Suprapubic skin (tissue), 4 donors: Measurements from ENCODE around the gene PRM2.

ENCODE experiments used
- EP300 ChIP-seq: sonication (generic); formaldehyde crosslinking; IDR thresholded peaks from one replicate; pipeline ENCODE4 v1.6.1; 2017; ENCODE audit warnings: antibody characterized with exemption
- POLR2A ChIP-seq, 2 donors: fragments of 450-650 bp; IDR thresholded peaks; one replicate each; pipeline ENCODE4 v1.6.1; 2017; ENCODE audit warnings: antibody characterized with exemption in 2 of 2, mild to moderate bottlenecking in 2 of 2, moderate library complexity in 2 of 2
- POLR2AphosphoS5 ChIP-seq, 3 donors: sonication (generic); formaldehyde crosslinking; IDR thresholded peaks; one replicate each; pipeline ENCODE4 v1.6.1; 2017; ENCODE audit warnings: antibody characterized with exemption in 3 of 3
- TF ChIP-seq, protein P1 (sequence below), 2 donors: fragments of 200-600 bp in 1 of 2; fragments of 450-650 bp in 1 of 2; sonication (generic) in 1 of 2; IDR thresholded peaks; one replicate each; pipeline ENCODE4 v1.5.1; 2016 to 2019; ENCODE audit warnings: antibody characterized with exemption in 2 of 2, mild to moderate bottlenecking in 1 of 2, moderate library complexity in 1 of 2

- TF ChIP-seq, protein P1, sequence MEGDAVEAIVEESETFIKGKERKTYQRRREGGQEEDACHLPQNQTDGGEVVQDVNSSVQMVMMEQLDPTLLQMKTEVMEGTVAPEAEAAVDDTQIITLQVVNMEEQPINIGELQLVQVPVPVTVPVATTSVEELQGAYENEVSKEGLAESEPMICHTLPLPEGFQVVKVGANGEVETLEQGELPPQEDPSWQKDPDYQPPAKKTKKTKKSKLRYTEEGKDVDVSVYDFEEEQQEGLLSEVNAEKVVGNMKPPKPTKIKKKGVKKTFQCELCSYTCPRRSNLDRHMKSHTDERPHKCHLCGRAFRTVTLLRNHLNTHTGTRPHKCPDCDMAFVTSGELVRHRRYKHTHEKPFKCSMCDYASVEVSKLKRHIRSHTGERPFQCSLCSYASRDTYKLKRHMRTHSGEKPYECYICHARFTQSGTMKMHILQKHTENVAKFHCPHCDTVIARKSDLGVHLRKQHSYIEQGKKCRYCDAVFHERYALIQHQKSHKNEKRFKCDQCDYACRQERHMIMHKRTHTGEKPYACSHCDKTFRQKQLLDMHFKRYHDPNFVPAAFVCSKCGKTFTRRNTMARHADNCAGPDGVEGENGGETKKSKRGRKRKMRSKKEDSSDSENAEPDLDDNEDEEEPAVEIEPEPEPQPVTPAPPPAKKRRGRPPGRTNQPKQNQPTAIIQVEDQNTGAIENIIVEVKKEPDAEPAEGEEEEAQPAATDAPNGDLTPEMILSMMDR (IDR thresholded peaks at IDR 0.05) = no peak
- TF ChIP-seq POLR2AphosphoS5 (IDR thresholded peaks at IDR 0.05) = no peak
- TF ChIP-seq POLR2A (IDR thresholded peaks at IDR 0.05) = no peak
- TF ChIP-seq EP300 = no peak
Measured at GRCh38 chr16:11325404-11326083, 49.3 kb upstream of the PRM2 start.
